ENCODE measurements around the gene TMOD1. TPM values are rescaled to one million over a fixed set of nuclear protein-coding genes. Genes with fewer than 3 reads are reported as not detected.

Gene TMOD1
- total RNA-seq, 1 donor from 2014 or later = 0.98 TPM

DNA sequence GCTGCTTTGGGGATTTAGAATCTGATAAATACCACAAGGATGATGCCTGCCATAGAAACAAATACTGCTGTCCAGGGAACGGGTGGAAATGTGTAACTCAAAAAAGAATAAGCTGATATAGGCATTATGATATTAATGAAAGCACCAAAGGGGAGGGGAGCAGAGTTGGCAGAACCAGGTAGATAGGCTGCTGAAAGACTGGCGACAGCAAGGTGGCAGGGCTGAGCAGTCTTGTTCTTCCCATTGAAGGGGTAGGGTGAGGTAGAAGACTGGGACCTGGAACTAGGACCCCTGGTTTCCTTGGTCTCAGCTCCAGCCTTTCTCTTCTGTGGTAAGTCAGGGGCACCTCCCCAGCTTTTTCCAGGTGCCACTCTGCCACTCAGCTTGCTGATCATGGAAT, 31.4 kb upstream of the TMOD1 start:
- no peak for DNase-seq (ENCODE audit: low read depth)
- no peak overlapping the region for H3K4me3 ChIP-seq (ENCODE audit: low read depth, low read length)
- TF ChIP-seq, protein P1, sequence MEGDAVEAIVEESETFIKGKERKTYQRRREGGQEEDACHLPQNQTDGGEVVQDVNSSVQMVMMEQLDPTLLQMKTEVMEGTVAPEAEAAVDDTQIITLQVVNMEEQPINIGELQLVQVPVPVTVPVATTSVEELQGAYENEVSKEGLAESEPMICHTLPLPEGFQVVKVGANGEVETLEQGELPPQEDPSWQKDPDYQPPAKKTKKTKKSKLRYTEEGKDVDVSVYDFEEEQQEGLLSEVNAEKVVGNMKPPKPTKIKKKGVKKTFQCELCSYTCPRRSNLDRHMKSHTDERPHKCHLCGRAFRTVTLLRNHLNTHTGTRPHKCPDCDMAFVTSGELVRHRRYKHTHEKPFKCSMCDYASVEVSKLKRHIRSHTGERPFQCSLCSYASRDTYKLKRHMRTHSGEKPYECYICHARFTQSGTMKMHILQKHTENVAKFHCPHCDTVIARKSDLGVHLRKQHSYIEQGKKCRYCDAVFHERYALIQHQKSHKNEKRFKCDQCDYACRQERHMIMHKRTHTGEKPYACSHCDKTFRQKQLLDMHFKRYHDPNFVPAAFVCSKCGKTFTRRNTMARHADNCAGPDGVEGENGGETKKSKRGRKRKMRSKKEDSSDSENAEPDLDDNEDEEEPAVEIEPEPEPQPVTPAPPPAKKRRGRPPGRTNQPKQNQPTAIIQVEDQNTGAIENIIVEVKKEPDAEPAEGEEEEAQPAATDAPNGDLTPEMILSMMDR (conservative IDR thresholded peaks at IDR 0.05; ENCODE audit: low read depth, low read length) = peak; percentile 47

DNA sequence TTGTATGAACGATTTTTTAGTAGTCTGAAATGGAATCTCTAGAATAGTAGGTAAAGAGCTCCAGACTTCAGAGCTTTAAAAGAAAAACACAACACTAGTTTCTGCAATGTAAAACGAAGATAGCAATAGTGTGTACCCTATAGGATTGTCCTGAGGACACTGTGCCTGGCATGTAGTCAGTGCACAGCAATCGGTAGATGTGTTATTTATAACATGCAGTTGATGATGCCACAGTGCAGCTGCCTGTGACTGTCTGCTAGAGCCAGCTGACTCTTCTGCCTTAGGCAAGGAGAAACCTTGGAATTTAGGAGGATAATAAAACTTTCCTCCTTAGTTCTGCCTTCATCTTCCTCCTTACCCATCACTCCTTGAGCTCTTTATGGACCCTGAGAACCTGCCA, 27.7 kb upstream of the TMOD1 start:
- TF ChIP-seq, protein P1 (conservative IDR thresholded peaks at IDR 0.05; ENCODE audit: low read depth, low read length) = no peak
- no peak overlapping the region for H3K4me3 ChIP-seq (ENCODE audit: low read depth, low read length)
- DNase-seq (ENCODE audit: low read depth) = no peak

DNA sequence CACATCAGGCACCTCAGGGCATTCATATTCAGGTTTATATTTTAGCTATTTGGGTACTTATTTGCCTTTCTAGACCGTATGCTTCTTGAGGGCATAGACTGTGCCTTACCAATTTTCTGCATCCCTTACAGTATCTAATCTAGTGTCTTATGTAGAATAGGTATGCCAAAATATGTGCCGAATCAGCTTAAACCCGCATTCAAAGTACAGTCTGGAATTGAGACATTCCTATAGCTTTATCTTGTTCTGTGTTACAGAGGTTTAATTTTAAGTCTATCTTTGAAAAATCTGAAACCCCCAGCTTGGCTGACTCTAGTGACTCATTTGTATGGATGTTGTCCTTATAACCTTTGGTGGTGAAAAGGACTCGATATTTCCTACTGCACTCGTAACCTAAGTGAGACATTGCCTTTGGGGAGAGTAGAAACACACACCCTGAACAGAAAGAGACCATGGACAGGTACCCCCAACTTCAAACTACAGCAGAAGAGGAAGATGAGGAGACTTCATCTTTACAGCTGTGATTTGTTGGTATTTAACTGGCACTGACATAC, 27.0 kb upstream of the TMOD1 start:
- TF ChIP-seq, protein P1 (conservative IDR thresholded peaks at IDR 0.05; ENCODE audit: low read depth, low read length) = no peak
- no peak overlapping the region for H3K4me3 ChIP-seq (ENCODE audit: low read depth, low read length)
- DNase-seq (ENCODE audit: low read depth) = no peak

DNA sequence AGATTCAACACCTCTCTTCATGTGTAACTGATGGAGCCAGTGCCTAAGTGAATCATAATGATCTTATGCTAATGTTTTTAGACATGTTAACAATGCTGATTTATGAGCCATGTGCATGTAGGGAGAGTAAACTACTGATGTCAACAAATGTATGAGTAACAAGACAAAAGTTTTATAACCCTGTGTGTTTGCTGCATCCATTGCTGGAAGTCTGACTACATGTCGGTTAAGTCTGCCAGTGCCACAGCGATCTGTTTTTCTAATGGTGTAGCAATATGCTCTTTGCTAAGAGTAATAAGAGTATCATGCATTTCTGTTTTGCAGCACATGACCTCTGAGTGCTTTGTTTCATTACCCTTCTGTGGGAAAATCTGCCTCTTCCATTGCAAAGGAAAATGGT, 26.4 kb upstream of the TMOD1 start:
- no peak overlapping the region for H3K4me3 ChIP-seq (ENCODE audit: low read depth, low read length)
- DNase-seq (ENCODE audit: low read depth) = no peak

DNA sequence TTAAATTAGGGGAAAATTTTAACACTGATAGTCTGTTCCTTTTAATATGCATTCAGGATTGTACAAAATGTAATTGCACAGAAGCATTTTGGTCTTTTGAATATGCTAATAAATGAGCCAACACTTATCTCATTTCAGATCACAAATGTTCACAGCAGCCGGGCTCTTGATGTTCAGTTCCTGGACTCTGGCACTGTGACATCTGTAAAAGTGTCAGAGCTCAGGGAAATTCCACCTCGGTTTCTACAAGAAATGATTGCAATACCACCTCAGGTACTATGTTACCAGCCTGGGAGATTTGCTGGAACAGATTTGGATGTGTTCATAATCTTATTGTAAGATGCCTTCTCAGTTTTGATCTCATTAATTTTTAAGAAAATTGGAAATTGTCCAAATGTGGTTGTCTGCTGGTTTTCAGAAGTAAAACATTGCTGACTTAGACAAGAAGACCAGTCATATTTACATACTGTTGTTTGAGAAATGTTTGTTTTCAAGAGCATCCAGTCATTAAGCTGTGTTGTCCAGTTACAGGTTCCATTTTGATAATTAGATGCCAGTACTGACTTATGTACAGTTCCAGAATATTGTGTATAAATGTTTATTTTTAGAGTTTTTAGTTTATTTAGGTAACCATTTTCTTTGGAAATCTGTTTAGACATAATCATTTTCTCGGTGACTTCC, 23.0 kb upstream of the TMOD1 start:
- TF ChIP-seq, protein P1 (conservative IDR thresholded peaks at IDR 0.05; ENCODE audit: low read depth, low read length) = no peak
- DNase-seq (ENCODE audit: low read depth) = no peak

More for the DNA sequence above, 26.4 kb upstream of the TMOD1 start:
- TF ChIP-seq, protein P1 (conservative IDR thresholded peaks at IDR 0.05; ENCODE audit: low read depth, low read length) = no peak

DNA sequence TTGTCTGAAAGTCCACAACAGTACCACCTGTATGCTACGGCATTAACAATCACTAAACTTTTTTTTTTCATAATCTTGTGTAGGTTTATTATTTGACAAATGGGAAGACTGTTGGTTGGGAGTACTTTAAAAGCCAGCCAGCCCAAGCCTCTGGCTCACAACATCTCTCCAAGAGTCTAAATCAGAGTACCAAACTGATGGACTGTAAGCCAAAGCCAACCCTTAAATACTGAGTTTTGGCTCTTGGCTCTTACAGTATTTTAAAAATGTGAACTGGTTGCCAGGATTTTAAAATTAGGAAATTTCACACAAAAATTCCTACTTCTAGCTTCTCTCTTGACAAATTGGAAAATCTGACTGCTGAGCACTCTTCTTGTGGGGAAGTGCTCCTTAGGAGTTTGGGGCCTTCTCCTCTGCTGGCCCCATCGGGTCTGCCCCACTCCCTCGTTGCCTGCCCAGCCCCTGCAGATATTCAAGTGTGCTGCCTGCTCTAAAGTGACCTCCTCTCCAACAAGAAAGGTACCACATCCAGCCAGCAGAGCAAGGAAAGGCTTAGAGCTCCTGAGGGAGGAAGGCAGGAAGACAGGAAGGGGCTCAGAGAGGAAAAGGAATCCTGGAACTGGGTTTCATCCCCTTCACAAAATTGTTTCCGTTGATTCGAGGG, 21.8 kb upstream of the TMOD1 start:
- DNase-seq (ENCODE audit: low read depth) = no peak
- H3K4me3 ChIP-seq (ENCODE audit: low read depth, low read length) = no peak overlapping the region
- TF ChIP-seq, protein P1 (conservative IDR thresholded peaks at IDR 0.05; ENCODE audit: low read depth, low read length) = no peak

More for the DNA sequence above, 23.0 kb upstream of the TMOD1 start:
- H3K4me3 ChIP-seq (ENCODE audit: low read depth, low read length) = no peak overlapping the region

Measured in epithelial cell of proximal tubule (primary cell).